Liver (tissue), 3 donors: ENCODE measurements around the gene IQCE.

Experiments used
- CTCF ChIP-seq: fragments of 150-350 bp; IDR thresholded peaks from 2 replicates; pipeline ENCODE4 v1.5.1; 2017; ENCODE audit warnings: improper control_type of control experiment, low read depth, low read length; ENCODE audit not compliant: missing input control
- GABPA ChIP-seq, 2 donors: IDR thresholded peaks in 1 of 2; conservative IDR thresholded peaks in 1 of 2; 2 replicates each; pipeline ENCODE4 v1.6.1; 2016; ENCODE audit warnings: antibody characterized with exemption in 2 of 2, mild to moderate bottlenecking in 1 of 2, moderate library complexity in 1 of 2
- JUND ChIP-seq, 2 donors: IDR thresholded peaks; 2 replicates each; pipeline ENCODE4 v1.6.1; 2016; ENCODE audit warnings: antibody characterized with exemption in 2 of 2
- RAD21 ChIP-seq, 2 donors: IDR thresholded peaks; 2 replicates each; pipeline ENCODE4 v1.6.1; 2016; ENCODE audit warnings: antibody characterized with exemption in 2 of 2, mild to moderate bottlenecking in 2 of 2
- RXRA ChIP-seq, 2 donors: IDR thresholded peaks; 2 replicates each; pipeline ENCODE4 v1.6.1; 2017 to 2018; ENCODE audit warnings: antibody characterized with exemption in 2 of 2, mild to moderate bottlenecking in 1 of 2
- TAF1 ChIP-seq: conservative IDR thresholded peaks from 2 replicates; pipeline ENCODE4 v1.6.1; 2016; ENCODE audit warnings: antibody characterized with exemption, mild to moderate bottlenecking
- TF ChIP-seq, protein P1 (sequence below): IDR thresholded peaks from 2 replicates; pipeline ENCODE4 v1.6.1; 2016; ENCODE audit warnings: antibody characterized with exemption
- TF ChIP-seq, protein P2 (sequence below): IDR thresholded peaks from 2 replicates; pipeline ENCODE4 v1.6.1; 2016; ENCODE audit warnings: antibody characterized with exemption, mild to moderate bottlenecking
- TF ChIP-seq, protein P3 (sequence below): IDR thresholded peaks from 2 replicates; pipeline ENCODE4 v1.6.1; 2016; ENCODE audit warnings: antibody characterized with exemption
- donor health status: healthy.
- donor health status: healthy.

- TF ChIP-seq, protein P1, sequence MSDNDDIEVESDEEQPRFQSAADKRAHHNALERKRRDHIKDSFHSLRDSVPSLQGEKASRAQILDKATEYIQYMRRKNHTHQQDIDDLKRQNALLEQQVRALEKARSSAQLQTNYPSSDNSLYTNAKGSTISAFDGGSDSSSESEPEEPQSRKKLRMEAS = no peak
- TF ChIP-seq RAD21 (IDR thresholded peaks at IDR 0.05) (no peak), CTCF (no peak), JUND (IDR thresholded peaks at IDR 0.05) (no peak), GABPA (IDR thresholded peaks at IDR 0.05 in 1 of 2, conservative IDR thresholded peaks at IDR 0.05 in 1 of 2) (no peak), RXRA (IDR thresholded peaks at IDR 0.05) (no peak), TAF1 (no peak)
- TF ChIP-seq, protein P2, sequence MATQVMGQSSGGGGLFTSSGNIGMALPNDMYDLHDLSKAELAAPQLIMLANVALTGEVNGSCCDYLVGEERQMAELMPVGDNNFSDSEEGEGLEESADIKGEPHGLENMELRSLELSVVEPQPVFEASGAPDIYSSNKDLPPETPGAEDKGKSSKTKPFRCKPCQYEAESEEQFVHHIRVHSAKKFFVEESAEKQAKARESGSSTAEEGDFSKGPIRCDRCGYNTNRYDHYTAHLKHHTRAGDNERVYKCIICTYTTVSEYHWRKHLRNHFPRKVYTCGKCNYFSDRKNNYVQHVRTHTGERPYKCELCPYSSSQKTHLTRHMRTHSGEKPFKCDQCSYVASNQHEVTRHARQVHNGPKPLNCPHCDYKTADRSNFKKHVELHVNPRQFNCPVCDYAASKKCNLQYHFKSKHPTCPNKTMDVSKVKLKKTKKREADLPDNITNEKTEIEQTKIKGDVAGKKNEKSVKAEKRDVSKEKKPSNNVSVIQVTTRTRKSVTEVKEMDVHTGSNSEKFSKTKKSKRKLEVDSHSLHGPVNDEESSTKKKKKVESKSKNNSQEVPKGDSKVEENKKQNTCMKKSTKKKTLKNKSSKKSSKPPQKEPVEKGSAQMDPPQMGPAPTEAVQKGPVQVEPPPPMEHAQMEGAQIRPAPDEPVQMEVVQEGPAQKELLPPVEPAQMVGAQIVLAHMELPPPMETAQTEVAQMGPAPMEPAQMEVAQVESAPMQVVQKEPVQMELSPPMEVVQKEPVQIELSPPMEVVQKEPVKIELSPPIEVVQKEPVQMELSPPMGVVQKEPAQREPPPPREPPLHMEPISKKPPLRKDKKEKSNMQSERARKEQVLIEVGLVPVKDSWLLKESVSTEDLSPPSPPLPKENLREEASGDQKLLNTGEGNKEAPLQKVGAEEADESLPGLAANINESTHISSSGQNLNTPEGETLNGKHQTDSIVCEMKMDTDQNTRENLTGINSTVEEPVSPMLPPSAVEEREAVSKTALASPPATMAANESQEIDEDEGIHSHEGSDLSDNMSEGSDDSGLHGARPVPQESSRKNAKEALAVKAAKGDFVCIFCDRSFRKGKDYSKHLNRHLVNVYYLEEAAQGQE = no peak
- TF ChIP-seq, protein P3, sequence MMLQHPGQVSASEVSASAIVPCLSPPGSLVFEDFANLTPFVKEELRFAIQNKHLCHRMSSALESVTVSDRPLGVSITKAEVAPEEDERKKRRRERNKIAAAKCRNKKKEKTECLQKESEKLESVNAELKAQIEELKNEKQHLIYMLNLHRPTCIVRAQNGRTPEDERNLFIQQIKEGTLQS = no peak
Measured at GRCh38 chr7:2661096-2661449, 102.3 kb downstream of the IQCE start.
